MCF 10A (cell line): Measurements from ENCODE around the gene ACTR5. TPM values are rescaled to one million over a fixed set of nuclear protein-coding genes. Genes with fewer than 3 reads are reported as not detected.
"Not testable (repeated sequence)": the region's sequence is repeated elsewhere in the genome, so short reads cannot be mapped to it uniquely, and the experiment has no call there.

Source experiments
- BruUV-seq: library from RNA; stranded (reverse); fragments of 400-500 nt; replicated peaks from 2 replicates; lab custom pipeline; 2021; lab: Mats Ljungman, UMichigan
- CTCF ChIA-PET: fragments of 300-600 bp; sonication (Branson Sonifier 250); formaldehyde crosslinking; extraction: SDS; loops from one replicate; lab custom pipeline; 2021; ENCODE audit warnings: antibody characterized with exemption, inconsistent platforms; lab: Yijun Ruan, JAX
- POLR2A ChIA-PET: fragments of 300-600, 350-650 bp; sonication (Branson Sonifier 250); formaldehyde crosslinking; extraction: SDS; loops from one replicate; lab custom pipeline; 2020; ENCODE audit warnings: antibody characterized with exemption, inconsistent platforms; lab: Yijun Ruan, JAX
- DNase-seq: peaks from one replicate; pipeline ENCODE4 v3.0.0-alpha.2; 2018; ENCODE audit not compliant: unreplicated experiment
- H3K27ac Mint-ChIP-seq: one replicate; pipeline ENCODE4 v1.8.0; 2022; ENCODE audit warnings: mild to moderate bottlenecking, low read depth, mixed read lengths; ENCODE audit not compliant: unreplicated experiment
- H3K27me3 Mint-ChIP-seq: one replicate; pipeline ENCODE4 v1.8.0; 2022; ENCODE audit warnings: mixed read lengths; ENCODE audit not compliant: insufficient read depth, unreplicated experiment
- H3K36me3 Mint-ChIP-seq: one replicate; pipeline ENCODE4 v1.8.0; 2022; ENCODE audit warnings: mild to moderate bottlenecking, moderate library complexity, mixed read lengths; ENCODE audit not compliant: insufficient read depth, unreplicated experiment
- H3K4me1 Mint-ChIP-seq: one replicate; pipeline ENCODE4 v1.8.0; 2022; ENCODE audit warnings: mixed read lengths; ENCODE audit not compliant: insufficient read depth, unreplicated experiment
- H3K4me3 Mint-ChIP-seq: one replicate; pipeline ENCODE4 v1.8.0; 2022; ENCODE audit warnings: mild to moderate bottlenecking, moderate library complexity, mixed read lengths; ENCODE audit not compliant: unreplicated experiment
- H3K9me3 Mint-ChIP-seq: one replicate; pipeline ENCODE4 v1.8.0; 2022; ENCODE audit warnings: mixed read lengths; ENCODE audit not compliant: unreplicated experiment
- intact Hi-C: fragments of 100-400 bp; cut with micrococcal nuclease; formaldehyde crosslinking; loops from 2 replicates; pipeline ENCODE4 v1.14.1; 2022
- total RNA-seq: library from RNA; stranded (reverse); gene quantifications from 2 replicates; pipeline ENCODE4 v1.2.3, GENCODE V29; 2022
- TF ChIP-seq, protein P1 (sequence below): fragments of 200-600 bp; IDR thresholded peaks from one replicate; pipeline ENCODE4 v1.8.0; 2022; ENCODE audit warnings: antibody characterized with exemption, mild to moderate bottlenecking; ENCODE audit not compliant: unreplicated experiment

The ACTR5 gene
- total RNA-seq, 1 experiment from 2014 or later, result 6.0 TPM

DNA sequence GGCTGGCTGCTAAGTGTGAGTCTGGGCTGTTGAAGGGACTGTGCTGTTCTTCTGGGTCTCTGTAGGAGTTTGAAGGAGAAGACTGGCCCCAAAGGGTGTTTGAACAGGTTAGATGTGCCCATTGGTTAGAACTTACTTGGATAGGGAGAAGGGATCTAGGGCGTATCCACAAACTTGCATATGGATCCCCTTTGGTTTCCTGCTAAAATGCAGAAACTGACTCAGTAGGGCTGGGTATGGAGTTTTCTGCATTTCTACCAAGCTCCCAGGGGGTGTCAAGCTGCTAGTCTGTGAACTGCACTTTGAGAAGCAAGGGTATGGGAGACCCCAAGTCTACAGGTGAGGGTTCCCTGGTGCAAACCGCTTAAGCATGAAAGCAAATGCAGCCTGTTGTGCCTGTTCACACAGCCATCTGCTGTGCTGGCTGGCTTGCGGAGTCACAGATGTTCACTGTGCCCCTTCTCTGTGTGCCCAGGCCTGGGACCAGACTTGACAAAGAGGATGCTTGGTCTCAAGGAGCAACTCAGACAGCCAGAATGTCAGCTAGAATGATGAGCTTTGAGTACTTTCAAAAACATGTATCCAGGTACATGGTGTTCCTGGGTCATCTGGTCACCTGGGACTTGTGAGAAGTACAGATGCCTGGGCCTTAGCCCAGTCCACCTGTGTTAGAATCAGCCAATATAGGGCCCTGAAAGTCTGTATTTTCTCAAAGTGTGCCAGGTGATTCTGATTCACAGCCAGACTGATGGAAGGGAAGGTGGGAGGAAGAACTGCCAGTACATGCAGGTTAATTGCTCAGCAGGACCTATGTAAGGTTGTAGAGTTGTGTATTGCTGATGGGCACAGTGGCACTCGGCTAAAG lies 64.7 kb downstream of the ACTR5 start:
- no peak for DNase-seq
- ChIA-PET CTCF (interaction anchor here (0.6 to 0.9 kb wide), 3 partner anchors 80 to 269 kb away, joined by 3 to 4 read pairs (median 3); no protein-coding TSS in a partner anchor), POLR2A (interaction anchor here (1.6 kb wide), 1 partner anchor 23 kb away, joined by 5 read pairs; no protein-coding TSS in a partner anchor)
- TF ChIP-seq, protein P1, sequence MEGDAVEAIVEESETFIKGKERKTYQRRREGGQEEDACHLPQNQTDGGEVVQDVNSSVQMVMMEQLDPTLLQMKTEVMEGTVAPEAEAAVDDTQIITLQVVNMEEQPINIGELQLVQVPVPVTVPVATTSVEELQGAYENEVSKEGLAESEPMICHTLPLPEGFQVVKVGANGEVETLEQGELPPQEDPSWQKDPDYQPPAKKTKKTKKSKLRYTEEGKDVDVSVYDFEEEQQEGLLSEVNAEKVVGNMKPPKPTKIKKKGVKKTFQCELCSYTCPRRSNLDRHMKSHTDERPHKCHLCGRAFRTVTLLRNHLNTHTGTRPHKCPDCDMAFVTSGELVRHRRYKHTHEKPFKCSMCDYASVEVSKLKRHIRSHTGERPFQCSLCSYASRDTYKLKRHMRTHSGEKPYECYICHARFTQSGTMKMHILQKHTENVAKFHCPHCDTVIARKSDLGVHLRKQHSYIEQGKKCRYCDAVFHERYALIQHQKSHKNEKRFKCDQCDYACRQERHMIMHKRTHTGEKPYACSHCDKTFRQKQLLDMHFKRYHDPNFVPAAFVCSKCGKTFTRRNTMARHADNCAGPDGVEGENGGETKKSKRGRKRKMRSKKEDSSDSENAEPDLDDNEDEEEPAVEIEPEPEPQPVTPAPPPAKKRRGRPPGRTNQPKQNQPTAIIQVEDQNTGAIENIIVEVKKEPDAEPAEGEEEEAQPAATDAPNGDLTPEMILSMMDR, result no peak
- intact Hi-C loops, result no loop called here
- Mint-ChIP-seq H3K4me1 (no peaks in the 10 kb centered on the region), H3K27ac (no peak overlapping the region), H3K27me3 (peaks cover 14% of the 10 kb centered on the region), H3K9me3 (no peaks in the 10 kb centered on the region), H3K4me3 (no peak overlapping the region), H3K36me3 (no peaks in the 10 kb centered on the region)
- BruUV-seq, result no TSS peak

DNA sequence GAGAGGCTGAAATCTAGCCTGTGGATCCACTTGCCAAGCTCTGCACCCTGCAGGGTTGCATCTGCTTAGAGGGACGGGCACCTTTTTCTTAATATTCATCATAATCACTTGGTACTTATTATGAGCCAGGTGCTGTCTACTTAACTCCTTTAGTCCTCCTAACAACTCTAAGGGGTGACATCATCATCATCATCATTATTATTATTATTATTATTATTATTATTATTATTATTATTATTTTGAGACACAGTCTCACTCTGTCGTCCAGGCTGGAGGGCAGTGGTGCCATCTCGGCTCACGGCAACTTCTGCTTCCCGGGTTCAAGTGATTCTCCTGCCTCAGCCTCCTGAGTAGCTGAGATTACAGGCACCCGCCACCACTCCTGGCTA lies 65.3 kb downstream of the ACTR5 start:
- DNase-seq, H3K36me3 Mint-ChIP-seq, H3K27ac Mint-ChIP-seq, H3K4me1 Mint-ChIP-seq, H3K9me3 Mint-ChIP-seq, POLR2A ChIA-PET, BruUV-seq, intact Hi-C loops, H3K4me3 Mint-ChIP-seq: not testable (repeated sequence)
- CTCF ChIA-PET, result interaction anchor here (0.6 kb wide), 1 partner anchor 268 kb away, joined by 3 read pairs; no protein-coding TSS in a partner anchor
- peaks cover 11% of the 10 kb centered on the region for H3K27me3 Mint-ChIP-seq

GRCh38 chr20:38815446-38815845 lies 67.2 kb downstream of the ACTR5 start:
- no peak overlapping the region for H3K4me3 Mint-ChIP-seq
- H3K27me3 Mint-ChIP-seq, result no peaks in the 10 kb centered on the region
- TF ChIP-seq, protein P1, result no peak
- H3K27ac Mint-ChIP-seq, result no peak overlapping the region
- no peaks in the 10 kb centered on the region for H3K36me3 Mint-ChIP-seq
- CTCF ChIA-PET, result interaction anchor here (0.9 to 1.6 kb wide), 2 partner anchors 78 to 83 kb away, joined by 3 to 4 read pairs; no protein-coding TSS in a partner anchor
- no TSS peak for BruUV-seq
- DNase-seq, result no peak
- intact Hi-C loops, result no loop called here
- no peaks in the 10 kb centered on the region for H3K4me1 Mint-ChIP-seq
- POLR2A ChIA-PET, result no interaction called here
- no peaks in the 10 kb centered on the region for H3K9me3 Mint-ChIP-seq

DNA sequence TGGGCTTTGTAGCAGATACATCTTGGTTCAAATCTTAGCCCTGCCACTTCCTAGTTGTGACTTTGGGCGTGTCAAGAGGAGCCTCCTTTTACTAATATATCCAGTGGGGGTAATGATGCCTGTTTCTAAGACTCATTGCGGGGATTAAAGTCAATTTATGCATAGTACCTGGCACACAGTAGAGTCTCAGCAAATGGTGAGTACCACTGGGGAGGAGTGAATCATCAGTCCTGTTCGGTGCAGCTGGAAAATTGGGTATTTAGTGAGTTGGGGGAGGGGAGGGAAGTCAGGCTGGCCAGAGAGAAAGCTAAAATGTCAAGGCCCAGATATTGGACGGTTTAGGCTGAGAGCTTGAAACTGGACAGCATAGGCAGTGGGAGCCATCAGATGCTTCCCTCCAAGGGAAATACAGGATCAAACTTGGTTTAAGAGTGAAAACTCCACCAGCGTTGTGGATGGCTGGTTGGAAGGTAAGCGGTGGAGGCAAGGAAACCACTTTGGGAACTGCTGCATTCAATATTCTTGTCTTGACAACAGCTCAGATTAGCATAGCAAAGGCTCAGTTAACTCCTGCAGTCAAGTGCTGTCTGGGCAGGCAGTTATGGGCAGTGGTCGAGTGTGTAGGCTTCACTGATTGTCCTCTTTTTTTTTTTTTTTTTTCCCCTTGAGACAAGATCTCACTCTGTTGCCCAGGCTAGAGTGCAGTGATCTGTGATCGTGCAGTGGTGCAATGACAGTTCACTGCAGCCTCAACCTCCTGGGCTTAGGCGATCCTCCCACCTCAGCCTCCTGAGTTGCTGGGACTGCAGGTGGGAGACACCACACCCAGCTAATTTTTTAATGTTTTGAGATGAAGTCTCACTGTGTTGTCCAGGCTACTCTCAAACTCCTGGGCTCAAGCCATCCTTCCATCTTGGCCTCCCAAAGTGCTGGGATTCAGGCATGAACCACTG lies 70.1 kb downstream of the ACTR5 start:
- DNase-seq, result no peak
- ChIA-PET POLR2A (interaction anchor here (0.6 to 1.1 kb wide), 6 partner anchors 9 to 52 kb away, joined by 3 to 6 read pairs (median 3); no protein-coding TSS in a partner anchor), CTCF (interaction anchor here (1.0 to 1.4 kb wide), 6 partner anchors 11 to 231 kb away, joined by 3 to 4 read pairs (median 4); no protein-coding TSS in a partner anchor)
- no peaks in the 10 kb centered on the region for H3K36me3 Mint-ChIP-seq
- H3K9me3 Mint-ChIP-seq, result no peaks in the 10 kb centered on the region
- H3K4me3 Mint-ChIP-seq, result no peak overlapping the region
- no TSS peak for BruUV-seq
- H3K27me3 Mint-ChIP-seq, result no peaks in the 10 kb centered on the region
- TF ChIP-seq, protein P1, result no peak
- intact Hi-C loops, result no loop called here
- peaks cover 5% of the 10 kb centered on the region for H3K4me1 Mint-ChIP-seq
- no peak overlapping the region for H3K27ac Mint-ChIP-seq

Other genes with a start within 250 kb of the ACTR5 start
- gene ADIG, start 167.3 kb upstream of the ACTR5 start, total RNA-seq, result not detected in 2 replicates
- gene ARHGAP40, start 146.7 kb upstream of the ACTR5 start, total RNA-seq, result not detected in 2 replicates
- gene SLC32A1, start 24.0 kb upstream of the ACTR5 start, total RNA-seq, result not detected in 2 replicates
- gene PPP1R16B, start 57.2 kb downstream of the ACTR5 start, total RNA-seq, result not detected in 2 replicates
- gene FAM83D, start 178.0 kb downstream of the ACTR5 start, total RNA-seq, result 10.7 and 18.4 TPM in 2 replicates
- 7.8 and 8.3 TPM in 2 replicates for gene DHX35, start 213.9 kb downstream of the ACTR5 start, total RNA-seq